GM20431 (cell line): ENCODE data around the gene CTSD.

ENCODE experiments used
- in situ Hi-C: fragments of 300-500 bp; cut with MseI, MboI; formaldehyde crosslinking; loops from one replicate; pipeline ENCODE4 v1.15.0; 2020; ENCODE audit warnings: low sequenced_read_pairs; ENCODE audit not compliant: unreplicated experiment

CTSD gene

DNA sequence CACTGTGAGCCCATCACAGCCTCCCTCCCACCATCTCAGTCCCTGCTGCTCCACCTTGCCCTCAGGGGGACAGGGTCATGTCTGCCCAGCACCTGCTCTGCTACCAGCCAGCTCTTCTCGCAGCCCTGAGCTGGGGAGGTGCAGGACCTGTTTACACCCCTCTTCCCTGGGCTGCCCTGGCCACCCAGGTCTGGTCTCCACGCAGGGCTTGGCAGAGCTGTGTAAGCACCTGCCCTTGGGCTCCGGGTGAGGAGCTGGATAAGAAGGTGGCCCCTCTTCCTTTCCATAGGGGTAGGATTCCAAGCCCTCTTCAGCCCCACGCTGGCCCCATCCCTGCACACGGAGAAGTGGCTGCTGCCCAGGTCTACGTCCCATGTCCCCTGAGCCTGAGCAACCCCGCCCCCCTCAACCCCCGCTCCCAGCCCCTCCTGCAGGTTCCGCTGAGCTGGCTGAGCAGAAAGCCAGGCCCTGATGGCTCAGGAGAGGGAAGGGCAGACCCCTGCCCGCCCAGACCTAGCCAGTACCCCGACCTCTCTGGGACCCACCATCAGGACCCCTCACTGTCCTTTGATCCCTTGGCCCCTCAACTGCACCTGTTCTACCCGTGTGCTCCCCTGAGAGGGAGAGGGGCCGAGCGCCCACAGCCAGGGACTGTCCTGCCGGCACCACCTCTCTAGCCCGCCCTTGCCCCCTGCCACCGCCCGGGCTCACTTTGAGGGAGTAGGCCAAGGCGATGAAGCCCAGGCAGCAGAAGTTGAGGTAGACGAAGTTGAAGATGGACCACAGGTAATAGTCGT is 16.6 kb downstream of the CTSD start:
- in situ Hi-C loops = no loop called here

DNA sequence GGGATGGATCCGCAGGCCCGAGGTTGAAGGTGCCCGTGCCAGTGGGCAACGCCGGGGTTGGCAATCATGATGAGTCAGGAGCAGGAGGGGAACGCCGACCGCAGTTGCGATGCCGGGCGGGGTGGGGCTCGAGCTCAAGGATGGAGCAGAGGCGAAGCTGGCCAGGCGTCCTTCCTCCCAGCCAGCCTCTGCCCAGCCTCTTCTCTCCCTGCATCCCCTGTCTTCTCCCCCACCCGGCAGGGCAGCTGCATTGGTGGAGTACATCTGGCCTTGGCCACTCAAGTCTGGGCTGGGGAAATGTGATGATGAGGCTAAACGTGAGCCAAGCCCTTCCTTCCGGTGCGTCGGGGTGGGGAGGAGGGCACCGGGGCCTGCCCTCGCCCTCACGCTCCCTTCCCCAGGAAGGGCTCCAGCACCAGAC is 17.2 kb downstream of the CTSD start:
- in situ Hi-C loops = no loop called here

DNA sequence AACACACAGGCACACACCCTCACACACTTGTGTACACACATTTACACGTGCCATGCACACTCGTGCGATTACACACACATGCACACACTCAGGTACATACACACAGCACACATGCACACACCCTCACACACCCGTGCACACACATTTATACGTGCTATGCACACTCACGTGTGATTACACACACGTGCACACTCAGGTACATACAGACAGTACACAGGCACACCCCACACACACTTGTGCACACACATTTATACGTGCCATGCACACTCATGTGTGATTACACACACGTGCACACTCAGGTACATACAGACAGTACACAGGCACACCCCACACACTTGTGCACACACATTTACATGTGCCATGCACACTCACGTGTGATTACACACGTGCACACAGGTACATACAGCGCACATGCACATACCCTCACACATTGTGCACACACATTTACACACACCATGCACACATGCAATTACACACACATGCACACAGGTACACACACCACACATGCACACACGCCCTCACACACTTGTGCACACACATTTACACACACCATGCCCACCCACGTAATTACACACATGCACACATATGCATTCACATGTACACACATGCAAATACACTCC is 17.9 kb downstream of the CTSD start:
- in situ Hi-C loops = no loop called here

DNA sequence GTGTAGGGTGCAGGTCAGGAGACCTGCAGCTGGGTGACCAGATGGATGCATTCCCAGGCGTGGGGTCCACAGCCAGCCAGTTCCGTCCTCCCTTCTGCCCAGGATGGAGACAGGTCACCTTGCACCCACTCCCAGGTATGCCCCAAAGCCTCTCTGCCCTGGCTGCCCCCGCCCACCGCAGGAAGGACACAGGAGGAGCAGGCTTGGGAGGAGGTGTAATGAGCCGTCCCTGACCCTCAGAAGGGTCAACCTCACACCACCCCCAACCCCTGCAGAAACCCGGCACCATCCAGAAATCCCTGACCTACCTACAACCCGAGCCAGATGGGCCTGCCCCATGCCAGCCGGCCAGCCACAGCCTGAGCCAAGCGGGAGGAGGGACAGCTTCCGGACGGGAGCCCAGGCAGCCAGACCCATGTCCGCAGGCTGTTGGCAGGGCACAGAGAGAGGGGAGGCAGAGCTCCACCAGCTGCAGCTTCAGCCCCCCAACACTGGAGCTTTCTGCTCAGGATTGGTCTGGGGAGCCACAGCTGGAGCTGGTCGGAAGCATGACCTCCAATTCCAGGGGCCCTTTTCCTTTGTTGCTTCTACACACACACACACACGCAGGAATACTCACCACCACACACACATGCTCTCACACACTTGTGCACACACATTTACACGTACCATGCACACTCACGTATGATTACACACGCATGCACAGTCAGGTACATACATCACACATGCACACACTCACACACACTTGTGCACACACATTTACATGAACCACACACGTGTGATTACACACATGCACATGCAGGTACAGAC is 18.6 kb downstream of the CTSD start:
- in situ Hi-C loops = no loop called here

DNA sequence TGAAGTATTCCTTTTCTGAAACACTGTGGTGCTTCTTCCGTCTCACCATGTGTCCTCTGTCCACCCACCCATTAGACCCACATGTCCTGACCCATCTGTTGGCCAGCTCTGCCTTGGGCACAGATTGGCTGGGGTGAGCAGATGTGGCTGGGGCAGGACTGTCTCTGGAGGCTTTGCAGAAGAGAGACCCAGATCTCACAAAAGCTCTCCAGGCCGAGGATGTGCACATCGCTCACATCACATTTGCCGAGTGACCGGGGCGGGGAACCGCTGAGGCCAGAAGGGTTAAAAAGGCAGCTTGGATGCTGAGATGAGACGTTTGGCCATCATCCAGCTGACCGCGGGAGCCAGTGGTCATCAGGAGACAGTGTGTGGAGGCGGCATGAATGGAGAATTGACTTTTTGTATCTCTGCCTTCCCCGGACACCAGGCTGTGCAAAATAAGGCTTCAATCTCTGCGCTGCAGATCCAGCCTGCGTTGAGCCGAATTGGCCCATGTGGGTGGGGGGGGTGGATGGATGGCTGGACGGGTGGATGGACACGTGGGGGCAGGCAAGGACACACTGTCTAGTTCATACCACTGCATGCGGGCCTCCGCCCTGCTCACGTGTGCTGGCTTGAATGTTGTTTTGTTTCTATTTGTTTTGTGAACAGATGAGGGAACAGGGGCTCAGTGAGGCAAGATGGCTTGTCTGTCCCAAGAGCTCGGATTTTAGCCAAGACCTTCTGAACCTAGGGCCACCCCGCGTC is 19.4 kb downstream of the CTSD start:
- in situ Hi-C loops = no loop called here

DNA sequence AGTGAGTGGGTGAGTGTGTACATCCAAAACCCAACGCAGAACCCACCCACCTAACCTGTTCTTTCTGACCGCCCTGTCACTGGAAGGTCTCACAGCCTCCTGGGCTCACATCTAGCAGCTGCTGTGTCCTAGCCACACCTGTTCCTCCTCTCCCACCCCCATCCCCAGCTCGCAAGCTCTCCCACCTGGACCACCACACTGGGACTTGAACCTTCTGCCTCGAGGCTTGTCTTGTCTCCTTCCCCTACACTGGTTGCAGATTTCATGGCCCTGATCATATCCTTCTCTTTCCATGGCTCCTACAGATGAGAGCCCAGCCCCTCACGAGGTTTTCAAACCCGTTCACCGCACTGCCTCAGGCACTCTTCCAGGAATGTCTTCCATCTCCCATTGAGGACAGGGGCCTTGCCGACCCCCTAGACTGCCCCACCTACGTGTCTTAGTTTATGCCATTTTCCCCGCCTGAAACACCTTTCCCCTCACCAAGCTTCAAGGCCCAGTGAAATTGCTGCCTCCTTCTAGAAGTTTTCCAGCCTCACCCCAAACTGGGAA is 20.1 kb downstream of the CTSD start:
- in situ Hi-C loops = no loop called here

DNA sequence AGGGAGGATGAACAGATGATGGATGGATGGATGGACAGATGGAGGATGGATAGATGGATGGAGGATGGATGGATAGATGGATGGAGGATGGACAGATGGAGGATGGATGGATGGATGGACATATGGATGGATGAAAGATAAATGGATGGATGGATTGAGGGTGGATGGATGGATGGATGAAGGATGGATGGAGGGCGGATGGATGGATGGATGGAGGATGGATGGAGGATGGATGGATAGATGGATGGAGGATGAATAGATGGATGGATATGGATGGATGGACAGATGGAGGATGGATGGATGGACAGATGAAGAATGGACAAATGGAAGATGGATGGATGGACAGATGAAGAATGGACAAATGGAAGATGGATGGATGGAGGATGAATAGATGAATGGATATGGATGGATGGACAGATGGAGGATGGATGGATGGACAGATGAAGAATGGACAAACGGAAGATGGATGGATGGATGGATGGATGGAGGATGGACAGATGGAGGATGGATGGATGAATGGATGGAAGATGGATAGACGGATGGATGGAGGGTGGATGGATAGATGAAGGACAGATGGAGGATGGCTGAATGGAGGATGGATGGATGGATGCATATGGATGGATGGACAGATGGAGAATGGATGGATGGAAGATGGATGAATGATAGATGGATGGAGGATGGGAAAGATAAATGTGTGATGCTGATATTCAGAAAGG is 20.7 kb downstream of the CTSD start:
- in situ Hi-C loops = no loop called here

DNA sequence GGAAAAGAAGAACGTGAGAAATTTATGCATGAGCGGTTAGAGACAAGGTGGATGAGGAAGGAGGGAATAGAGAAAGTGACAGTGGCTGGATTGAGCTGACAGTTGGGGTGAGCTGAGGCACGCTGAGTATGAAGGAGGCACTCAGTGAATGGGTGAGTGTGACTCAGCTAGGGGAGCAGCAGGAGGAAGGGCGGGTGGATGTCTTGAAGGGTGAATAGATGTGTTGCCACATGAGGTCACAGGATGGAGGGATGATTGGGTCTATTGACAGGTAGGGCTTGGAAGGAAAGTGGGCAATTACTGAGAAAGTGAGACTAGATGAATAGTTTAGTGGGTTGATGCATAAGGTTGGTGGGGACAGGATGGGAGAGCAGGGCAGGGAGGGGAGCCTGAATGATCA is 21.4 kb downstream of the CTSD start:
- in situ Hi-C loops = no loop called here

DNA sequence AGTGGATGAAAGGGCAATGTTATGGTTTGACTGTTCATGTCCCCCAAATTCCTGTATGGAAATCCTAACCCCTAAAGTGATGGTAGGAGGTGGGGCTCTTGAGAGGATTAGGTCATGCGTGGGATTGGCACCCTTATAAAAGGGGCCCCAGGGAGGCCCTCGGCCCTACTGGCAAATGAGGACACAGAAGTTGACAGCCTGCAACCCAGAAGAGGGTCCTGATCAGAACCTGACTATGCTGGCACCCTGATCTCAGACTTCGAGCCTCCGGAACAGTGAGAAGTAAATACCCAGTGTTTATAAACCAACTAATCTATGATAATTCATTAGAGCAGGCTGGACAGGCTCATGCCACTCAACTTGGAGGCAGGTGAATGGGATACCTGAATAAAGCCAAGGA is 22.0 kb downstream of the CTSD start:
- in situ Hi-C loops = no loop called here

DNA sequence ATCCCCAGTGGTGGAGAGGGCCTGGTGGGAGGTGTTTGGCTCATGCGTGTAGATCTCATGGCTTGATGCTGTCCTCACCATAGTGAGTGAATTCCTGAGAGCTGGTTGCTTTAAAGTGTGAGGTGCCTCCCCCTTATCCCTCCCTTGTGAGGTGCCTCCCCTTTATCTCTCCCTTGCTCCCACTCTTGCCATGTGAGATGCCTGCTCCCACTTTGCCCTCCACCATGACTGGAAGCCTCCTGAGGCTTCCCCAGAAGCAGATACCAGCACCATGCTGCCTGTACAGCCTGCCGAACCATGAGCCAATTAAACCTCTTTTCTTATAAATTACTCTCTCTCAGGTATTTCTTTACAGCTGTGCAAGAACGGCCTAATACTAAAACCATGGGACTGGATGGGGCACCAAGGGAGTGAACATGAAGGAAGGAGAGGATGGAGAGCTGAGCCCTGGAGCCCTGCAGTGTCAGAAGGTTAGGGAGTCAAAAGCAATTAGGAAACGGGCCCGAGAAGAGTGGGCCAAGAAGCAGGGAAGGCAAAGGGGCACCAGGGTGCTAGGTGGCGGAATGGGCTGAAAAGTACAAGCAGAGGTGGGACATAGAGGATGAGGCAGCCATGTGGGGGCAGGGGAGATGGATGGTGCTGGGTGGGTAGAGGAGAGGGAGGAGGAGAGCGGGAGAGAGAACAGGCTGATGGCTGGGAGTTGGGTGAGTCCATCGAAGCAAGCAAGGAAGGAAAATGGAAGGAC is 22.8 kb downstream of the CTSD start:
- in situ Hi-C loops = no loop called here

DNA sequence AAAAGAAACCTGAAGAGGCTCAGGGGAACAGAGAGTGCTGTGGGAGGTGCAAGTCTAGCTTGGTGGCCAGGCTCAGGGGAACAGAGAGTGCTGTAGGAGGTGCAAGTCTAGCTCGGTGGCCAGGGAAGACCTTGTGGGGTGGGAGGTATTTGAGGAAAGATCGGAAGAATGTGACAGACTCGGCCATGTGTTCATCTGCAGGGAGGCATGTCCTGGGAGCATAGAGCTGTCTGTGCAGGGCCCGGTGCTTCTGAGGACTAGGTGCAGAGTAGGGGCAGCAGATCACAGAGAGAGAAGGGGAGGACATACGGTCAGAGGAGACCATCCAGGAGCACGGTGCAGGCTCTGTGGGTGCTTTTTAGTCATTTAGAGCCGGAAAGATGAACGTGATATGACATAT is 24.2 kb downstream of the CTSD start:
- in situ Hi-C loops = no loop called here

DNA sequence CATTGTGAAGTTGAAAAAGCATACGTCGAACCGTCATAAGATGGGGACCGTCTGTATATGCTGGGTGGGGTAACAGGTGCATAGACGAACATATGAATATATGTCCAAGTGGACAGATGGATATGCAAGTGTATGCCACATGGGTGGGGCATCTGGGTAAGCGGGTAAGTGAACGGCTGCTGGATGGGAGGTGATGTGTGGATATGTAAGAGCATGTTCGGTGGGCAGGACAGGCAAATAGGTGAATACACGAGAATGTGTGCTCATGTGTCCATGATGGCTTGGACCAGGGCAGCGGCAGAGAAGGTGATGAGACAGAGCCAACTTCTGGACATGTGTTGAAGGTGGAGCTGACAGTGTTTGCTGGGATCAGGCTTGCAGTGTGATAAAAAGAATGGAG is 25.3 kb downstream of the CTSD start:
- in situ Hi-C loops = no loop called here

DNA sequence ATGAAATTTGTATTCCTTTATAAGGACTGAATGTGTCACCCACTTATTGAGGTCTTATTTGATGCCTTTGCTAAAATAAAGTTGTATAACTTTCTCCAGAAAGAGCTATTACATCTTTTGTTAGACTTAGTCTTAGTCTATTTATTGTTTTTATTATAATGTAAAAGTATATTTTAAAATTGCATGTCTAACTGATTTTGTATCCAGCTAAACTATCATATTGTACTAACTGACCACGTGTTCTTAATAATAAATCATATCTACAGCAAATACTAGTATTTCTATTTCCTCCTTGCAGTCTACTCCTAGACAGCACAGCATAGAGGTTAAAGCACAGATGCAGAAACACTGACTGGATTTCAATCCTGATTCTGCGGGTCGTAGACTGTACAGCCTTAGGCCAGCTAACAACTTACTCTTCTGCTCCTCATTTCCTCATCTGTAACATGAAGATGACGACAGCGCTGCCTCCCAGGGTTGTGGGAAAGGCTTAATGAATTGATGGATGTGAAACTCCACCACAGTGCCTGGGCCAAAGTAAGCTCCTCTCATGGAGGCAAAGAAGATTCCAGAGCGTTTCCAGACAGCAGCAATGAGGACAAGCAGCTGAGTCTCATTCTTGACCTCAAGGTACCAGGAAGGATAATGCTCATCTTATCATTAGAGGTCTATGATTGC is 26.5 kb downstream of the CTSD start:
- in situ Hi-C loops = no loop called here

DNA sequence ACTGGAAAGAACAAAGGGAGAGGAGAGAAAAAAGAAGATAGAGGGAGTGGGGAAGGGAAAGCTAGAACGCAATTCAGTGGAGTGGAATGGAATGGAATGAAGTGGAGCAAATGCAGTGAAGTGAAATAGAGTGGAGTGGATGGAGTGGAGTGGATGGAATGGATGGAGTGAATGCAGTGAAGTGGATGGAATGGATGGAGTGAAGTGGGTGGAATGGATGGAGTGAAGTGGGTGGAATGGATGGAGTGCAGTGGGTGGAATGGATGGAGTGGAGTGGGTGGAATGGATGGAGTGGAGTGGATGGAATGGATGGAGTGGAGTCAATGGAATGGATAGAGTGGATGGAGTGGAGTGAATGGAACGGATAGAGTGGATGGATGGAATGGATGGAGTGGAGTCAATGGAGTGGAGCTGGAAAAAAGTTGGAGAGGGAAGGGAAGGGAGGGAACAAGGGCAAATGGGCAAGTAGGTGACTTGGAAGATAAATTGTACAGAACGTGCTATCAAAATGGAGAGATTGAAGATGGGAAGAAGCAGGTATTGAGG is 27.2 kb downstream of the CTSD start:
- in situ Hi-C loops = no loop called here

DNA sequence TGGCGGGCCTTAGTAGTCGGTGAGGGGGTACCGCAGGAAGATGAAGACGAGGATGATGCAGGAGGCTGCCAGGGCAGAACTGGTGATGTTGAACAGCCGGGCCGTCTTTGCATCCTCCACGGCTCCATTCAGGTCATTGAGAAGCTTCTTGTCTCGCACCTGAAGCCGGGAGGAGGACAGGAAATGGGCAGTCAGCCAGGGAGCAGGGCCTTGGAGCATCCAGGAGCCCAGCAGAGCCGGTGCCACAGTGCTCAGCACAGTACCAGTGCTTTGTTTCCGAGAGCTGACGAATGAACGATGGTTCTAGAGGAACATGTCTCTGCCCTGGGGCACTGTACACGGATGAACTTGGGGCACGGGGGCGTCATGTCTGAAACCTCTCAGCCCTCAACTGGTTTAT is 28.5 kb downstream of the CTSD start:
- in situ Hi-C loops = no loop called here

DNA sequence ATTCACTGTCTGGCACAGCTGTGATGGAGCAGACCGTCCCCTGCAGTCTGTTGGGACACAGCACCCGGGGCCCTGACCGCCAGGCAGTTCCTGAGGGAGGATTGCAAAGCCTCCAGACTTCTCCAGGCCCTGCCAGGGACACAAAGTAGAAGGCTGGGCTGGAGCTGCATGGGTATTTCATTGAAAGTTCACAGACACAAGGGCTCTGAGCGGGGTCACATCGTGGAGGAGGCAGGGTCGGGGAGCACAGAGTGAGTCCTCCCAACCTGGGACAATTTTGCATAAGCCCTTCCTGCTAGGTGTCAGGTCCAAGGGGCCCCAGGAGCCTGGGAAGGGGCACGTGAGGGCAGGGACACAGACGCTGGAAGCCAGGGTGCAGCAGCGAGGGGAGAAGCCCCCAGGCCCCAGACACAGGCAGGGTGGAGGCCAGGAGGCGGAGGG is 29.1 kb downstream of the CTSD start:
- in situ Hi-C loops = no loop called here

DNA sequence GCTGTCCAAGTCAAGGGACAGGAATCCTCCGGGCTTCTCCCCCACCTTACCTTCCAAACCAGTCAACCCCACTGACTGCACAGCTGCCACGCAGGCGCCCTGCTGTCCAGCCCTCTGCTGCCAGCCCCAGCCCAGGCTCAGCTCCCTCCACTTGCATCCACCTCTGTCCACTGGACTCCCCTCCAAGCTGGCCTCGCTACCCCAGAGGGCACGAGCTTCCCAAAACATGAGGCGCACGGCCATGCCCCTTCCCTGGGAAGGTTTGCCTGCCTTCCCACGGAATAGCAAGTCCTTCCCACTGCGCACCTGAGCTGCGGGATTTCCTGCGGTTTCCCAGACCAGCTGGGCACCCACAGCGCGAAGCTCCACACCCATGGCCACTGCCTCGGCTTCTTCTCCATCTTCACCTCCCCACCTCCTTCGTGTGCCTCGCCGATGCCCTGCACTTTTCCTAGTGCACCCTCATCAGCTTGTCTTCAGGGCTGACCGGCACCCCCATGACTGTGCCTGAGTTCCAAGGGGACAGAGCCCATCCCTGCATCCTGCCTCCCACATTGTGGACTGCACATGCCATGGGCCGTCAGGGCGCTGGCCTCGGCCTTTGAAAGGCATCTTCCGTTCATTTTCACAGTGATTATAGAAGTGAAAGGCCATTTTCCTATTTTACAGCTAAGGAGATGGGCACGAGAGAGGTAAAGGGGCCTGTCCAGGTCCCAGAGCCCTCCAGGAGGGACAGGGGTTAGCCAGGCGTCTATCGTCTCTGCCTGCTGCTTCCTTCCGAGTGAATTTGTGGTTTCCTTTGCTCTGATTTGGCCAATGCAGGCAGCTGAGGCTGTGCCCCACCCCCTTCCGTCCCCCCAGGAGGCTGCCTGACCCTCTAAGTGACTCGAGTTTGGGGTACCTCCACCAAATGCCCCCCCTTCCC is 29.7 kb downstream of the CTSD start:
- in situ Hi-C loops = no loop called here
